Stimulated activated CD4-positive, alpha-beta T cell treated with anti-CD3 and anti-CD28 coated beads, Interleukin-15, amount 100 ng/mL, for 1 hour (primary cell): ENCODE measurements around the gene XIRP2.
"Not testable (repeated sequence)": the region's sequence is repeated elsewhere in the genome, so short reads cannot be mapped to it uniquely, and the experiment has no call there.

Source experiments
- DNase-seq, 2 donors: peaks; one replicate each; pipeline ENCODE4 v3.0.0-alpha.2; 2020; ENCODE audit warnings: low read depth in 1 of 2, low spot score in 1 of 2

Gene XIRP2

DNA sequence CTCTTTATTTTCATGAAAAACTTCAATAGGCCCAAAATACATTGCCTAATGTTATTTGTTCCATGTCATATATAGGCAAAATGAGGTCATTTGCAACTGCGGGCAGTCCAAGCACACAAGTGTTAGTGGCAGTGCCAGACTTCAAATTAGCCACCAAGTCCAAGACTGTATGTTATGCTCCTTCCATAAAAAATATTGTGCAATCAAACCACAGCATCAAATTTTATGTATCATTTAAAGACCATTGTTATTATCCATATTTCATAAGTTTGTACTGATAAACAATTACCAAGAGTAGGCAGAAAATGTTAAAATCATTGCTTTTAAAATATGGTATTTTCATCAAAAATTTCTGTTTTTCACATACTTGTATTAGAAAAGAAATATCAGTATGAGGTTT is 54.1 kb downstream of the XIRP2 start:
- DNase-seq: no peak

- no peak for DNase-seq
These were observed 56.6 kb downstream of the XIRP2 start for GRCh38 chr2:166944909-166945308.

DNA sequence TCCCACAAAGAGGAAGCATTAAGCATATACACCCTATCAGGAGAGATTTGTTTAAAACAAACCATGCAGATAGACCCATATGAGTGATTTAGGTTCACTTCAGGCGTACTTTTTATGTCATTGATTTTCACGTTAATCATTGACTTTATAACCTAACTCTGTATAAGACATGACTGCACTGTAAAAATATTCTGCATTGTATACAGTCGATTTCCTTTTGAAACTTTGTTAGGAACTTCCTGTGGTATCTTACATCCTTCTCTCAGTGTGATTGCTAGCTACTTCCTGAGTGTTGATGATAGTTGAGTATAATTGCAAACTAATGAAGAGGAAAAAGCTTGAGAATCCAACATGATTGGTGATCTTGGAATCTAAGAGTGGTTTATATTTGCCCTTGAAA is 69.4 kb downstream of the XIRP2 start:
- no peak for DNase-seq

GRCh38 chr2:166958986-166959481 is 70.8 kb downstream of the XIRP2 start:
- DNase-seq: no peak

DNA sequence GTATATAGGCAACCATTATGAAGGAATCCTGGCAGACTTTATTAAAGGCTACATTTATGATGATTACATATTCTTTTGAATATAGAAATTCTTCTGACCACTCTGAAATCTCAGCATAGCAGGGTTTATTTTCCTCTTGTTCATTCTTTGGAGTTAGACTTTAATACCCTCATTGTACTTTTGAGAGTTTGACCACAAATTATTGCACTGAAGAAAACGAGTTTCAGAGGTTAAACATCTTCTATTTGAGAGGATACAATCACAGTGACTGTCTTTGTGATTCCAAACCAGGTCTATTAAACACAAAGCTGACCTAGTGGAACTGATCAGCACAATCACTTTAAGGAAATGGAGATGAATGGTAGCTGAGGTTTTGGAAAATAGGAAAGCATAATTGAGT is 71.3 kb downstream of the XIRP2 start:
- no peak for DNase-seq

DNA sequence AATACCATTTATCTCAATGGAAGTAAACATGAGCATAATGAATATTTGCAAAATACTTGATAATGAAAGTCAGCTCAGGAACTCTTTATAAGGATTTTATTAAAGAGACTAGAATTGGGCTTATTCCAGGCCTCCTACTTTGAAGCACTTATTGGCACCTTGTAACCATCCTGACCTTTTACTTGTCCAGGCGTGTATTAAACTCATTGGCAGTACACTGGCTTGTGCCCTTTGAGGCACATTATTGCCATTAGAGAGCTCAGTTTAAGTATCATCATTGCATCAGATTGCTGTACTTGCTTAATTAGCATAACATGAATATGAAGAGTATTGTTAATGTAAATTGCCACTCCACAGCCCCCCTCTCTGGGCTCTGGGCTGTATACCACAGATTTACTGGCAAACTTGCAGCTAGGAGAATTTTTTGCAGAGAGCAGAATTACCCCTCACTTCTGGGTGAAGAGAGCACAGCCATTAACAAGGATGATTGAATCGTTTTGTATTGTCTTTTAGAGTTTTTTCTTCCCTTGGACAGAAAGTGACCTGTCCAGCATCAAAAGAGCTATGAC is 72.5 kb downstream of the XIRP2 start:
- DNase-seq: no peak

DNA sequence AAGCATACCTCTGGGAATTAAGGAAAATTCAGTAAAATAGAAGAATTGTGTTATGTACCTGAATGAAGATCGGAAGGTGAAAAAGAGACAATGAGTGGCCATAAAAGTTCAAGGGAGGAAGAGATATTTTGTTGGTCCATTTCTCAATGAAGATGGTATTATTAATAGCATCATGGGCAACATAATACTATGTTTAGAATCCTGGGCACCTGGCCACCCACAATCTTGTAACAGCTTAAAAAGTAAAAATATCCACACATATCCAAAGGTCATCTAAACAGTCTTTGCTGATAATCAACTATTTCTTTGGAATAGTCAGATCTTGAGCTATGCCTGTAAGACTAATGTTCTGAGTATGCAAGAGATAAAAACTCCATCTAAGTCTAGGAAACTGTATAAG is 73.7 kb downstream of the XIRP2 start:
- no peak for DNase-seq

GRCh38 chr2:166969486-166969885 is 81.2 kb downstream of the XIRP2 start:
- no peak for DNase-seq

- DNase-seq: no peak
These were observed 83.7 kb downstream of the XIRP2 start for GRCh38 chr2:166972002-166972401.

DNA sequence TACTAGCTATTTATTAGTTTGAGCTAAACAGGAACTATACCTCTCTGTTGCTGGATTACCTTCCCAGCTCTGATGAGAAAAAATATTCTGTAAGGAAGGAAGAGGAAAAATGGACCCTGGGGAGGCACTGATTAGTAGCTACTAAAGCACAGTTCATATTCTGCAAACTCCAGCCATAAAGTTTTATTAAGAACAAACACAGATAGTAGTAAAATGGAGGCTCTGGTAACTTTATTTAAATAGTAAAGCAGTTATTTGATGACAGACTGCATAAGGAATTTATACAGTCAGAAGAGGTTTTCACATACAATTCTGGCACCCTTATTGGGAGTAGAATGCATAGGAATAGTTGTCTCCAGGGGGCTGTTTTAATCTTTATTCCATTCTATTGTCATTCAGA is 84.1 kb downstream of the XIRP2 start:
- no peak for DNase-seq

- no peak for DNase-seq
These were observed 95.9 kb downstream of the XIRP2 start for GRCh38 chr2:166984188-166984587.

DNA sequence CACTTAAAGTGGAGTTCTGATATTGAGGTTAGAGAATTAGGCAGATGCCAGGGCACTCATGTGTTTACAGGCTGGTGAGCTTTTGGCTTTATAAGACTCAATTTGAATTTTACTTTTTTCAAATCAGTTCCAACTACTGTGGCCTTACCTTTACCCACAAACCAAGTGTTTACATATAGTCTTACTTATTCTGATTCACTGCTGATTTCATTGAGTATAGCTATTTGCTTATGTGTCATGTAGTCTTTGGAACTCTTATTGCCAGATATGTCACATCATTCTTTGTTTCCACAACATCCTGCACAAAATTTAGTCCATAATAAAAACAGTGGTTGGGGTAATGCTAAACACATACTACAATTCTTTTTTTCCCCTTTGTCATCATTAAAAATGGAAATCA is 96.5 kb downstream of the XIRP2 start:
- DNase-seq: no peak

- no peak for DNase-seq
These were observed 106.5 kb downstream of the XIRP2 start for GRCh38 chr2:166994588-166995336.

- DNase-seq: no peak
These were observed 108.2 kb downstream of the XIRP2 start for GRCh38 chr2:166996465-166996864.

- DNase-seq: no peak
These were observed 112.9 kb downstream of the XIRP2 start for GRCh38 chr2:167001165-167001564.

DNA sequence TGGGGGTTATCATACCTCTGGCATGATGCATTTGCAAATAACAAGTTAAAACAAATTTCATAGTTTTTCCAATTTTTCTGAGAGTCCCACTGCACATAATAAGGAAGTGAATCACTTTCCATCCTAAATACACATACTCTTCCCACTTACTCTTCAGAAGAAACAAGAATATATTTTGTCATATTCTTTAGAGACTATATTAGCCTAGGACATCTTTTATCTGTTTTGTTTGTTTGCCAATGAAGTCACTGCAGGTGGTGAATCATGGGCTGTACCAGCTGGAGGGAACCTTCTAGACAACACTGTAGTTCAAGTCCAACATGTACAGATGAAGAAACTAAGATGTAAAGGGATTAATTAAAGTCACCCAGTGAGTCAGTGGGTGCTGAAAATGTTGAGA is 116.8 kb downstream of the XIRP2 start:
- no peak for DNase-seq

- no peak for DNase-seq
These were observed 124.9 kb downstream of the XIRP2 start for GRCh38 chr2:167013227-167013626.

DNA sequence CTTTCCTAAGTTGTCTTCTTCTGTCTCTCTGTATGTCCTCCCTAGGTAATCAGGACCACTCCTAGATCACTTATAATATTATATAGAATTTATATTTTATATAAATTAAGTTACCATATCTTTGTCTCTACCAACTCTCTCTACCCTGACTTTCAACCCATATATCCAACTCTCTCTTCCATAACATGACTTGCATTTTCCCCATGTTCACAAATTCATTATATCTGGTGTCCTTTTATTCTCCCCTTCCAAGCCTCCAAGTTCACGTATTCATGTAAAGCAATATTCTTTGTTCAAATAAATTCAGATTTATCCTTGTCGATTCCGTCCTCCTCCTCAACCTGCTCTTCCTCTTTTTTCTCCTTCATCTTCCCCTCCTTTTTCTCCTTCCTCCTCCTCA is 127.5 kb downstream of the XIRP2 start:
- DNase-seq: no peak

- DNase-seq: no peak
These were observed 128.7 kb downstream of the XIRP2 start for GRCh38 chr2:167017021-167017420.

DNA sequence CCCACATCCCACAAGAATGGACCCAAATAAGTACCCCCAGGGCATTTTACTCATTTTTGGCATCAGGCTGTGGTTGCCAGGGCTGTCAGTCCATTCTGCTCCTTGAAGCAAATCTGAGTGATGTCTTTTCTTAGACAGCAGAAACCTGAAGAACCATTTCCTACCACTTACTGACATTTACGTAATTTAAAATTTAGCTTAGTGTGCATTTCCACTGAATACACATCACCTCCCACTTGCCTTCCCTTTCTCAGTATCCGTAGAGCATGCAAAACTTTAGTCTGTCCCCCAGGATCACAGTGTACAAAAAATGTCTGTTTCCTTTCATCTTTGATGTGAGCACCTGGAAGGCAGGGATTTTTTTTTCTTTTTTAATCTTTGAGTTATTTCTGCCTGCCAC is 130.3 kb downstream of the XIRP2 start:
- no peak for DNase-seq

DNA sequence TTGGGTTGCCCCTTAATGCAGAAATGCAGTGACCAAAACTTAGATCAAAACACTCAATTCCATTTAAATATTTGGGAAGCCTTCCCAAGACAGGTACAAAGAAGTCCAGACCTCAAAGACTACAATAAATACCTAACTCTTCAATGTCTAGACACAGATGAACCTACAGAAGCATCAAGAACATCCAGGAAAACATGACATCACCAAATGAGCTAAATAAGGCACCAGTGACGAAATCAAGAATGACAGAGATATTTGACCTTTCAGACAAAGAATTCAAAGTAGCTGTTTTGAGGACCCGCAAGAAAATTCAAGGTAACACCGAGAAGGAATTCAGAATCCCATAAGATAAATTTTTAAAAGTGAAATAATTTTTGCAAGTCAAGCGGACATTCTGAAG is 140.2 kb downstream of the XIRP2 start:
- no peak for DNase-seq

- not testable (repeated sequence) for DNase-seq
These were observed 146.7 kb downstream of the XIRP2 start for GRCh38 chr2:167034976-167035375.

GRCh38 chr2:167048829-167049228 is 160.5 kb downstream of the XIRP2 start:
- no peak for DNase-seq
